Jurkat, Clone E6-1 (cell line): ENCODE results near the gene OR7D2.
"Not testable (repeated sequence)": the region's sequence is repeated elsewhere in the genome, so short reads cannot be mapped to it uniquely, and the experiment has no call there.

ENCODE experiments used
- DNase-seq: peaks from one replicate; pipeline ENCODE4 v3.0.0-alpha.2; 2011; ENCODE audit warnings: low read depth, low spot score
- H3K4me3 ChIP-seq: 2 replicates; pipeline ENCODE4 v1.5.1; 2011; ENCODE audit warnings: mild to moderate bottlenecking, low read length, control low read depth, moderate library complexity

OR7D2 gene

GRCh38 chr19:9189535-9189934, 10.8 kb downstream of the OR7D2 start:
- no peak overlapping the region for H3K4me3 ChIP-seq
- no peak for DNase-seq

- DNase-seq, H3K4me3 ChIP-seq: not testable (repeated sequence)
Measured at GRCh38 chr19:9198044-9198443, 19.3 kb downstream of the OR7D2 start.

GRCh38 chr19:9205501-9206113, 26.8 kb downstream of the OR7D2 start:
- DNase-seq, result peak; percentile 35
- H3K4me3 ChIP-seq, result peak overlapping the region; percentile 13; the same call in 1 of the 2 replicates

- no peak within 1 kb of the TSS for H3K4me3 ChIP-seq
- DNase-seq, result no peak
Measured at GRCh38 chr19:9219489-9219888, 40.7 kb downstream of the OR7D2 start, which contains the start of gene OR7D4. Gene OR7D4, minus strand, starts transcription at chr19:9219589. Its CDS starts 4,752 bp downstream, at chr19:9214837.
